Activated naive CD8-positive, alpha-beta T cell treated with anti-CD3 and anti-CD28 coated beads, Interleukin-2, amount 50 U/mL, for 16 hours (primary cell): ENCODE data around the gene FANK1.
"Not testable (repeated sequence)": the region's sequence is repeated elsewhere in the genome, so short reads cannot be mapped to it uniquely, and the experiment has no call there.

ENCODE experiments used
- DNase-seq: peaks from one replicate; pipeline ENCODE4 v3.0.0-alpha.2; 2020; ENCODE audit warnings: low read depth, low spot score

FANK1 gene

DNA sequence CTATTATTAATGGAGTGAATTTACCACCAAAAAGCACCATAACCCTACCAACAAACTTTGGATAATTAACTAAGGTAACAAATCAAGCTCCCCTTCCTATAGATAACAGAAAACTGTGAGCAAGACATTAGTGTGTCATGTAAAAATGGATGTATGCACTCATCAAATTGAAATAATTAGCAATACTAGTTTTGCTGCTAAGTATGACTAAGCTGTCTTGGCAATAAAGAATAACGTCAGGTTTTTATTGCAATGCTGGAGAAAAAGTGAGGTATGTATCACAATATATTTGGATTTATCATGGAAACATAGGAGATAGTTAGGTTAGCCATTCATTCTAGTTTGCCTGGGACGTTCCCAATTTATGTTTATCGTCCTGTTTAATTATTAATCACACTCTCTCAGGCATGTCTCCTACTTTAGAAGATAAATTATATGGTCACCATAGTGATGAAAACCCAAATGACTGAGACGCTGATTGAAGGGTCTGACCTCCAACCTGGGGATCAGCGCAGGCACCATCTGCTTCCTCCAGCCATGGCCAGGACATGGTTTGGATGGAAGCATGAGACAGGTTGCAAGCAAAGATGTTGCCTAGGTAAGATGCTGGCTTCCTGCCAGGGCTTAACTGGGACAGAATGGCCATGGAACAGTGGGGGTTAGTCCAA lies 125.6 kb downstream of the FANK1 start:
- no peak for DNase-seq

DNA sequence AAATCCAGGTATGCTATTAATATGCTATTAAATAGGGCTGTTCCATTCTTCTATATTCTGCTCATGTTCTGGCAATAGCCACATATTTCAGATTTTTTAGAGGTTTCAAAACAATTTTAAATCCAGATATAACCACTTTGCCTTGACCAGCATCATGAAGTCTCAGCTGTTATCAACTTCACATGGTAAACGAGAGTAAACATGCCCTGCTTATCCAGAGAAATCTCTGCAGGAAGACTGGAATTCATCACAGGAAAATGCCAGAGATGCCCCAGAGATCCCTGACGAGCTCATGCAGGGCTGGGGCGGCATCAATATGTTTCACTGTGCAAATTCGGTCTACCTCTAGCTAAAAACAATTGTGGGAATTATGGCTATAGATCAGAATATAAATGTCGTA lies 126.5 kb downstream of the FANK1 start:
- DNase-seq = no peak

DNA sequence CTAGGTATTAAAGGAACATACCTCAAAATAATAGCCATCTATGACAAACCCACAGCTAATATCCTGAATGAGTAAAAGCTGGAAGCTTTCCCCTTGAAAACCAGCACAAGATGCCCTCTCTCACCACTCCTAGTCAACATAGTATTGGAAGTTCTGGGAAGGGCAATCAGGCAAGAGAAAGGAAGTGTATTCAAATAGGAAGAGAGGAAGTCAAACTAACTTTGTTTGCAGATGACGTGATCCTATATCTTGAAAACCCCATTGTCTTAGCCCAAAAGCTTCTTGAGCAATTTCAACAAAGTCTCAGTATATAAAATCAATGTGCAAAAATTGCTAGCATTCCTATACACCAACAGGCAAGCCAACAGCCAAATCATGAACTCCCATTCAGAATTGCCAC lies 131.3 kb downstream of the FANK1 start:
- no peak for DNase-seq

DNA sequence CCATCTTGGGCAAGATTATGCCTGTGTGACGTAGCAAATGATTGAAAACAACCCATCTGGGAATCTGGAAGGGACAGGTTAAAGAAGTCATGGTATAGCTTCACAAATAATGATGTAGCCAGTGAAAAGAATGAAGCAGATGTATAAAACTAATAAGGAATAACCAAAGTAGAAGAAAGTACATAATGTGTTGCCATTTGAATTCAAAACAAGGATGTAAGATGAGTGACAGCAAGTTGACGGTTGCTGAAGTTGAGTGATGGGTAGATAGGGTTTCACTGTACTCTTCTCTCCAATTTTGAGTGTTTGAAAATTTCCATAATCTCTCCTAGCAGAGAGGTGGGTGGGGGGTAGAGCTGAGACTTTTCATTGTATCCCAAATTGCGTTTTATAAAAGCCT lies 133.6 kb downstream of the FANK1 start:
- no peak for DNase-seq

DNA sequence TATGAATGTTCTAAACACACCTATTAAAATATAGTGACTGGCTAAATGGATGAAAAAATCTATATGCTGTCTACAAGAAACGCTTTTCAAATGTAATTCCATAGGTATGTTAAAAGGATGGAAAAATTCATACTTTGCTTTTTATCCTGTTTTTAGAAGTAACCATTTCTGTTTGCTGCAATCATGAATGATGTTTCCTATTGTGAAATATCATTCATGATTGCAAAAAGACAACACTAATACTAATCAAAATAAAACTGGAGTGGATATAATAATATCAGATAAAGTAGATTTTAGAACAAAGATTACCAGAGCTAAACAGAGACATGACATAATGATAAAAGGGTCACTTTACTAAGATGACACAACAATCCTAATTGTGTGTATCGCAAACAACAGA lies 138.2 kb downstream of the FANK1 start:
- no peak for DNase-seq

DNA sequence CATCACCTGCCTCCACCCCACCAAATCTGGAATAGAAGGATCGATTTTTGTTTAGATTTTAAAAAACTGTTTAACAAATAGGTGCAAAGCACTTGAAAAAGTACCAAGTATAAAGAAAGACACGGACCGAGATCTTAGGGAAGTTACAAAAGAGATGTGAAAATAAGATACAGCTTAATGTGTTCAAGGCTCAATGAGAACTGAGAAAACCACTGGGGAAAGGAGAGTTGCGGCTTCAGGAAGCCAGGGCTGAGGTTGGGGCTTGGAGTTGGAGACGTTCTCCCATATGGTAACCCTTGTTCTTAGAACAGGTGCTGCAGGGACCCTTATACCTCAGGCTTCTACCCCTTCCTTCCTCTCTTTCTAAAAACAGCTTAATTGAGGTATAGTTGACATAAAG lies 140.2 kb downstream of the FANK1 start:
- DNase-seq = no peak

DNA sequence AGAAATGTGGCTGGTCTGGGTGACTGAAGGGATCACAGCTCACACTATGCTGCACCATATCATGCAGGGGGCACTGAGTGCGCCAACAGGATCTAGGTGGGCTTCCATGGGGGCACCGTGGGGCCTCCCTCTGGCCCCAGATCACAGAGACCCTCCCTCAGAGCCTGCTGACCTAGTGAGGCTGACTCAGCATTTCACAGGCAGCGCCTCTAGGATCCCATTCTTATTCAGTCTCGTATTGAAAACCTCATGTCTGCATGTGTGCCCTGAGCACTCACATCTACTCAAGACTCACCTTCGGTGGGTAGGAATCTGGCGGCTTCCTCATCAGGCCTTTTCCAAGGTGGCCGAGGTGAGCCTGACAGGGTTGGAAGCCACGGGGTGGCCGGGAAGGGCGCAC lies 141.6 kb downstream of the FANK1 start:
- no peak for DNase-seq

DNA sequence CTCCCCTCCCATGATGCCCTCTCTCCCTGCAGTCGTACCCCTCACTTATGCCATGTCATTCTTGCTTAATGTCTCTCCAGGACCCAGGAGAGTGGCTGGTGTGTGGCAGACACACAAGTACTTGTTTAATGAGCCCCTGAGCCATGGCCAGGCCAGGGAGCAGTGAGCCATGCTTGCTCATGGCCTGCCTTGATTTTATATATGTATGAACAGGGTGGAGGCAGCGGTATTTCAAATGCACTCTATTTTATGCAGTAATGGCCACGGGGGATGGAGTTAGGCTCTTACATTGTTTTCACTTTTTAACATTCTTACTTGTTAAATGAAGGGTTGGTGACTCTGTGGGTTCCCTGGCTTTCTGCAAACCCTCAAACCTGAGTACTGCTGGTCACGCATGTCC lies 144.8 kb downstream of the FANK1 start:
- no peak for DNase-seq

DNA sequence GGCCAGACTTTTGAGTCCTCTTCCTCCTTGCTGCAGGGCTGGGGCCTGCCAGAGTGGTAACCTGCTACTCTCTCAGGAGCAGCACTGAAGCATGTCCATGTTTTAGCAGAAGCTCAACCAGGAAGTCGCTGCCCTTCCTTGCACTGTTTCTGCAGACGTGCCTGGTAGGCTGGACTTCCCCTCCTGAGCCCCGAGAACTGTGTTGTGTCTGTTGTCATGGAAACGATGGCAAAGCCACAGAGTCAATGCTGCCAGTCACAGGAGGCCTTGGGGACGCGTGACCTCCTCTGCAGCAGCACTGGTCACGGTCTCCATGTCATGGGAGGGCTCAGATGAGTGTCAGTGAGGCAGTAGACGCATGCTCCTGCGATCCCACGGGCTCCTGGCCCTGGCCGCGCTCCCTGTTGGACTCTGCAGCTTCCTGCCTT lies 145.5 kb downstream of the FANK1 start:
- DNase-seq = no peak

DNA sequence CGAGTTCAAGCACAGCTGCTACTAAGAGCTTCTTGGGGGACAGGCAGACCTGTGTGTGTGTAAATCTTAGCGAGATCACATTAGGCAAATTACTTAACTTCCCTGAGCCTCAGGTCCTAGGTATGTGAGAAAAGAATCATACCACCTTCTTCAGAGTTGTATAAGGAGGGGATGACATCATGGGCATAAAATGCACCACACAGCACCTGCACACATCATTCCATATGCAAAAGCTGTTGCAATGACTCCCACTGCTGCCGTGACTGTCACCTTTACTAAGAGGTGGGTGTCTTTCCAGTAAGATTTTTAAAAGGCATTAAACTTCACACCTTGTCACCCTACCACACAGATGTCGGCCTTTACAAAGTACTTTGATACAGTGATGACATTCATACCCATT lies 146.0 kb downstream of the FANK1 start:
- no peak for DNase-seq

DNA sequence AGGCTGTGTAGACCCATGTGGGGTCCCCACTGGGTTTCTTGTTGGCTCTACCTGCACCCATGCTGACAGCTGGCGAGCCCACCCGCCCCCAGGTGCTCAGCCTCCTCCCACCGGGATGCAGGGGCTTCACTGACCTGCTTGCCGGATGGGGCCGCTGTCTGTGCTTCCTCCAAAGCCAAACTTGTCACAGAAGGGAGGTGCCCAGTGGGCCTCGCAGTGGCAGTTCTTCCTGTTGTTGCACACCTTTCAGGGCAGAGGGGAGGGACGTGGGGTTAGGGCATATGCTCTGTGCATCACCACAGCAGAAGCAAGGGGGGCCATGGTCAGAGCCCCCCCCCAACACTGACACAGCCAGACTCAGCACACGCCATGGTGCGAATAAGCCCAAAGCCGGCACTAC lies 146.5 kb downstream of the FANK1 start:
- DNase-seq = no peak

DNA sequence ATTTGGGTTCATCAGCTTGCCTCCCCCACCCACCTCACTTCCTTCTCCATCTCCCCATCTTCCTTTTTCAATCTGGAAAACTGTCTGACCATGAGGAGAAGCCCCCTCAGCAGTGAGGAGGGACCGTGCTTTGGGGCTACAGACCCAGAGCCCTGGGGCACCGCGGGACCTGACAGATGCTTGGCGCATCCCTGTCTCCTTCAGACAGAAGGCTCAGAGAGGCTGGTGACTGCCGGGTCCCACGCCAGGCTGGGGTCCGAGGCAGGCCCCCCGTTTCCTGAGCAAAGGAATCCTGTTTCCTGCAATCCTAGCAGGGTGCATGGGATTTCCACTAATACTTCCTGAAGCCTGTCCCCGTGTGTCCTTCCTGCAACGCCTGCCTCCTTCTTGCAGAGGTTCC lies 147.0 kb downstream of the FANK1 start:
- no peak for DNase-seq

DNA sequence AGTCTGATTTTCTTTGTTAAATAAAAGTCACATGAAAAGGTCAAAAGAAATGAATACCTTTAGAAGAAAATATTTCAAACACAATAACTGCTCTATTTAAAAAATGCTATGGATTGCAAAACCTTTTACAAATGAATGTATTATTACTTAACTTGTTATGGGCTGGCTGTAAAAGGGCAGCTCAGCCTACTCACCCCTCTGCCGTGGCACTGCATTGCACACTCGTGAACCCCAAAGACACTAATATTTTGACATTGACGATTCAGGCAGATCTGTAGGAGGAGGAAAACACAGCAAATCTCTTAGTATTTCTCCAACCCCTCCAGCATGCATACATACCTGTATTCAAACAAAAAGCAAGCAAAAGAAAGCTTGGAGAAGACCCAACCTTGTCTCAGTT lies 149.5 kb downstream of the FANK1 start:
- no peak for DNase-seq

DNA sequence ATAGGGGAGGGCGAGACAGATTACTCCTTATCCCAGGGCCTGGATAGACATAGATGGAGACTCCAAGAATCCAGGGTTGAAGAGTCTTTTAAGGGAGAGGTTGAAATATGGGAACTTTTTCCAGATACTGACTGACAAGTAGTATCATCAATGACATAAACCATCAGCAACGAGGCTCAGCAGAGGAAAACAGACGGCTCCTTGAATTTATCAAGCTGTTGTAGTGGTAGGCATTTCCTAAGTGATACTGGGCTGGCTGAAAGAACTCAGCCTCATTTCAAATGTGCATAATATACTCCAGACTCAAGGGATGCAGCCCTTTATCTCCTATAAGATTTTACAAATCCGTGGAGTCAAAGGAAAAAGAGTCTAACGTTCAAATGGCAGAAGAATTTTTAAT lies 150.5 kb downstream of the FANK1 start:
- DNase-seq = no peak

DNA sequence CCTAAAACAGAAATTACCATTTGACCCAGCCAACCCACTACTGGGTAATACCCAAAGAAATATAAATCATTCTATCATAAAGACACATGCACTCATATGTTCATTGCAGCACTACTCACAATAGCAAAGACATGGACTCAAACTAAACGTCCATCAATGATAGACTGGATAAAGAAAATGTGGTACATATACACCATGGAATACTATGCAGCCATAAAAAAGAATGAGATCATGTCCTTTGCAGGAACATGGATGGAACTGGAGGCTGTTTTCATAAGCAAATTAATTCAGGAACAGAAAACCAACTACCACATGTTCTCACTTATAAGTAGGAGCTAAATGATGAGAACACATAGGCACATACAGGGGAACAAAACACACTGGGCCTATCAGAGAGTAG lies 151.4 kb downstream of the FANK1 start:
- DNase-seq = not testable (repeated sequence)

DNA sequence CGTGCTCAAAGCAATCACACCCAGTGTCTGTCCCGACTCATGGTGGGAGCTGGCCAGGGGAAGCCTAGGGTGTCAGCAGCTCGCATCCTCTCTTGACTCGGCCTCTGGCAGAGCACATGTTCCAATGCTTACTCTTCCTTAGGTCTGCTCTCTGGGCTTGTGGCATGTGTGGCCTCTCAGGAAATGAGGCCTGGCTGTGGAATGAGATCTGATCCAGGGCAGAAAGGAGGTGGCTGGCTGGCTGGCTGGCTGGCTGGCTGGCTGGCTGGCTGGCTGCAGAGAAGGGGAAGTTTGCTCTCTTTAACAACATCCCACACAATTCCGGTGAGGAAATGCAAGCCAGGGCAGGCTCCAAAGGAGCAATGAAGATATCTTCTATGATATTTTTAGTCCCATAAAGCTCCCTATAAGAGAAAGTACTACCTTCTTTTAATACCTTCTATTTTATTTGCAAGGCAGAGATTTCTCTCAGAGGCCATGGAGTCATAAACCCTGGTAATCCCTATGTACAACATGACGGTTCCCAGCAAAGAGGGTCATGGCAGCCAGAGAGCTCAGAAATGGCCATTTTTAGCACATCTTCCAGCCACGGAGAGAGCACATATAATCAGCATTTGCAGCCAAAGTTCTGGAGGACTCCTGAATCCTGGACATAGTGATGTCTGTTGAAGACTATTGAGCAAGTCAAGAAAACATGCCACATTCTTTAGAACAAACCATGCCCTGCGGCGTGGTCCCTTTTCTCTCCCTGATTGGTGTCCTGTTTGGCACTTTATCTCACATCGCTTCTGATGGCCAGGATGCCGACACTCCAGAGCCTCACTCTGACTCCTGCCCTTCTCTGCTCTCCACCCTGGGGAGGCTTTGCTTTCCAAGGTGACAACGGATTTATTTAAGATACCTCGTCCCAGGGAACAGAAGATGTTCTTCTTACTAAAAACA lies 153.7 kb downstream of the FANK1 start:
- DNase-seq = no peak

DNA sequence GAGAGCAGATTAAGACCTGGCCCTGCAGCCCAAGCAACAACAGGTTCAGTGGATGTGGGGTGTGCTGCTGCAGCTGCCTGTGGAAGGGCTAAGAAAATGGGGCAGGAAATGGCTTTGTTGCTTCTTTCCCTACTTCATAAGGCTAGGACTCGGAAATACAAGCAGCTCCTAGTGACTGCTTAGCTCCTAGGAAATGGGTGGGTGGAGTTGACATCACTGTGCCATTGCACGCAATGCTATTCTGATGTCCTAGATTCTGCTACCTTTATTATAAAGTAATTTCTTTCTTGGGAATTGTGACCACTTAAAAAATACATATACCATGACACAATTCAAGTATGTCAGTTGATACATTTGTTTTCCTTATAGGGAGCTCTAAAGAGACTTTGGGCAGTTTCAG lies 155.8 kb downstream of the FANK1 start:
- DNase-seq = no peak

DNA sequence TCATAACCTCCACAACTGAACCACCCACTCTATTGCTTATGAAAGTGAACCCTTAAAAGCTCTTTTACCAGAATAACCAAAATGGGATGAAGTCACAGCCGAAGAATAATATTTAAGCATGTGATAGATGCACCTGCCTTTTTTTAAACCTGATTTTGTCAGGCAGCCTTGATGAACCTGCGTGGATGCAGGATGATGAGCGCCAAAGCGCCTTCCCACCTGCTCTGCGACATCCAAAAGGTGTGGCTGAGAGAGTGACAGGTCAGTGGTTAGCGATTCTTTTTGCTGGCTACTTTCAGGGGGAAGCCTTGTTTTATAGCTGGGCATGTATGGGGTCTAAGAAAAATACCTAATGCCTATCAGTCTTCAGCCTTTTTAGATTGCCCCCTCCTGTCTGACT lies 157.8 kb downstream of the FANK1 start:
- DNase-seq = no peak

DNA sequence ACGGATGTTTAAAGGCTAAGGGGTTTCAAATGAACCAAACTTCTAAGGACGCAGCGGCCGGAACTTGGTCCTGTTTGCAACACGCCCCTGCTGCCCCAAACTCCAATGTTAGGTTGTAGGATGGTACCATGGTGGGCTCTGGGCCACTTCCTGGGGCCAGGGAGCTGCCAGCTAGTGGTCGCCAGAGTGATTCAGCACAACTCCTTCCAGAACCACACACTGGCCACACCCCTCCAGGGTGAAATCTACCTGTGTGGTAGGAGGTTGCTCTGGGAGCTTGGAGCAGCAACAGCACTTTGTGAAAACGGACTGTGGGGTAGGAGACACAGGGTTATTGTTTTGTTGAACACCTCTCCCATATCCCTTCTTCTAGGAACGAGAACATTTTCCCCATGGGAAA lies 161.1 kb downstream of the FANK1 start:
- no peak for DNase-seq

DNA sequence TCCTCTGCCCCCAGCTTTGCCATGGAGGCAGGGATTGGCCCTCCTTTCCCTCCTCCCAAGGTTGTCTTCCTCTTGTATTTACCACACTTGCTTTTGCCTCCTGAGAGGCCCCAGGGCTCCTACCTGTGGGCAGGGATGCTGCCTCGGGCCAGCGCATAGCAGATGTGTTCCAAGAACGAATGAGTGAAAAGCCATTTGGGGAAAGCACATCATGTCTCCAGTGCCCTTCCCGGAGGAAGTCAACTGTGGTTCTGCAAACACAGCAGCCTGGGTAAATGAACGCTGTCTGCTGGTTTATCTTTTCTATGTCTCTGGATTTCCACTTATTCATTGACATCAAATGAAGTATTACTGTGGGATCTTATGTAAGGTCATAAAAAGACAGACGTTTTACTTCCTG lies 161.7 kb downstream of the FANK1 start:
- DNase-seq = no peak

DNA sequence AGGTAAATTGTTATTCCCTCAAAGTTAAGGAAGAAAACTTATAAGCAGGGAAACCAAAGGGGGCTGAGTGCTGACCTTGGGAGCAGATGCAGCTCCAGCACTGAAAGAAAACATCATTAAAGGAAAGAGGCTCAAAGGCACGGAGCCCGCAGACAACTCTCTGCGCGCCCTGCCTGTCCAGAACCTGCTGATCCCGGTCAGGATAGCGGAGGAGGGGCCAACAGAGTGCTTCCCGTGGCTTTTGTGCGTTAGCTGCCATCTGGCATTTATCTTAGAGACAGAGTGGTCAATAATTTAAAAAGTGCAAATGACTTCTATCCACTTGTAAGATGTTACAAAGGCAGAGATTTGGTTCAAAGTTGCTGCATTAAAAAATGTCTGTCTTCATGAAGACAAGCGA lies 162.1 kb downstream of the FANK1 start:
- DNase-seq = no peak
